WTC11 (cell line): ENCODE data around the gene SPART. TPM values are rescaled to one million over a fixed set of nuclear protein-coding genes. Genes with fewer than 3 reads are reported as not detected.

Experiments
- ATAC-seq: fragments of 200-7000 bp; cut with Tn5 transposase; 2 replicates; pipeline ENCODE4 v1.10.0; 2021; ENCODE audit warnings: mild to moderate bottlenecking, moderate library complexity
- Bru-seq: library from RNA; stranded (reverse); fragments of 400-500 nt; gene quantifications from one replicate; lab custom pipeline; 2021; lab: Mats Ljungman, UMichigan
- CTCF ChIA-PET: fragments of 300-600 bp; sonication (Branson Sonifier 250); formaldehyde crosslinking; loops from one replicate; lab custom pipeline; 2021; ENCODE audit warnings: antibody characterized with exemption; lab: Charles Lee
- POLR2A ChIA-PET: fragments of 350-600 bp; sonication (Branson Sonifier 250); formaldehyde crosslinking; loops from one replicate; lab custom pipeline; 2021; ENCODE audit warnings: antibody characterized with exemption; lab: Charles Lee
- DNase-seq: peaks from one replicate; pipeline ENCODE4 v3.0.0; 2021; ENCODE audit warnings: low spot score
- H3K27ac Mint-ChIP-seq: 2 replicates; pipeline ENCODE4 v1.8.0; 2021; ENCODE audit warnings: mixed read lengths
- H3K27me3 Mint-ChIP-seq: 2 replicates; pipeline ENCODE4 v1.8.0; 2021; ENCODE audit warnings: low read depth, mild to moderate bottlenecking, moderate library complexity, mixed read lengths
- H3K36me3 Mint-ChIP-seq: 2 replicates; pipeline ENCODE4 v1.8.0; 2021; ENCODE audit warnings: mixed read lengths
- H3K4me1 Mint-ChIP-seq: 2 replicates; pipeline ENCODE4 v1.8.0; 2022; ENCODE audit warnings: mixed read lengths
- H3K4me3 Mint-ChIP-seq: 2 replicates; pipeline ENCODE4 v1.8.0; 2021; ENCODE audit warnings: mild to moderate bottlenecking, moderate library complexity, mixed read lengths
- H3K9me3 Mint-ChIP-seq: 2 replicates; pipeline ENCODE4 v1.8.0; 2021; ENCODE audit warnings: mixed read lengths
- CREB1 ChIP-seq: sonication (generic); formaldehyde crosslinking; IDR thresholded peaks from 2 replicates; pipeline ENCODE4 v1.8.0; 2023; ENCODE audit warnings: mild to moderate bottlenecking, missing genetic modification reagents
- ELF4 ChIP-seq: sonication (generic); formaldehyde crosslinking; IDR thresholded peaks from 2 replicates; pipeline ENCODE4 v1.8.1; 2022; ENCODE audit warnings: low read depth, mild to moderate bottlenecking, moderate library complexity, missing genetic modification reagents
- ETV6 ChIP-seq: sonication (generic); formaldehyde crosslinking; IDR thresholded peaks from 2 replicates; pipeline ENCODE4 v1.8.1; 2022; ENCODE audit warnings: mild to moderate bottlenecking, missing genetic modification reagents
- FOXK1 ChIP-seq: sonication (generic); formaldehyde crosslinking; IDR thresholded peaks from 2 replicates; pipeline ENCODE4 v1.8.0; 2022; ENCODE audit warnings: mild to moderate bottlenecking, moderate library complexity, missing genetic modification reagents
- FOXP1 ChIP-seq: sonication (generic); formaldehyde crosslinking; IDR thresholded peaks from 2 replicates; pipeline ENCODE4 v1.8.0; 2022; ENCODE audit warnings: missing genetic modification reagents, mild to moderate bottlenecking, moderate library complexity, borderline replicate concordance
- GRHL2 ChIP-seq: fragments of 250-450 bp; sonication (Bioruptor Pico); IDR thresholded peaks from 2 replicates; pipeline ENCODE4 v1.8.0; 2022; ENCODE audit warnings: mild to moderate bottlenecking, moderate library complexity; ENCODE audit not compliant: insufficient replicate concordance, severe bottlenecking
- JUN ChIP-seq: sonication (generic); formaldehyde crosslinking; IDR thresholded peaks from 2 replicates; pipeline ENCODE4 v1.8.0; 2023; ENCODE audit warnings: mild to moderate bottlenecking, missing genetic modification reagents
- MXD4 ChIP-seq: fragments of 250-450 bp; sonication (Bioruptor Pico); IDR thresholded peaks from 2 replicates; pipeline ENCODE4 v1.8.0; 2021; ENCODE audit warnings: mild to moderate bottlenecking, moderate library complexity, borderline replicate concordance
- NR1H2 ChIP-seq: sonication (generic); formaldehyde crosslinking; IDR thresholded peaks from 2 replicates; pipeline ENCODE4 v1.9.0; 2021; ENCODE audit warnings: mild to moderate bottlenecking, moderate library complexity, missing genetic modification reagents
- SMAD3 ChIP-seq: sonication (generic); formaldehyde crosslinking; IDR thresholded peaks from 2 replicates; pipeline ENCODE4 v1.8.0; 2022; ENCODE audit warnings: missing genetic modification reagents, mild to moderate bottlenecking, borderline replicate concordance
- SOX15 ChIP-seq: fragments of 250-450 bp; sonication (Bioruptor Pico); IDR thresholded peaks from 2 replicates; pipeline ENCODE4 v1.9.0; 2021; ENCODE audit warnings: mild to moderate bottlenecking
- TCF7 ChIP-seq: sonication (generic); formaldehyde crosslinking; IDR thresholded peaks from 2 replicates; pipeline ENCODE4 v1.8.0; 2022; ENCODE audit warnings: mild to moderate bottlenecking, low read depth, missing genetic modification reagents, moderate library complexity
- ZNF671 ChIP-seq: fragments of 250-450 bp; sonication (Bioruptor Pico); IDR thresholded peaks from 2 replicates; pipeline ENCODE4 v1.8.0; 2021; ENCODE audit warnings: mild to moderate bottlenecking
- long read RNA-seq, 3 experiments: library from RNA in 1 of 3; library from capped mRNA in 1 of 3; library from polyadenylated mRNA in 1 of 3; unstranded in 2 of 3; stranded (forward) in 1 of 3; transcript quantifications; one replicate each; pipeline ENCODE4 v2.0.0, GENCODE V29; 2021
- total RNA-seq: library from RNA; stranded (reverse); gene quantifications from 3 replicates; pipeline ENCODE4 v1.2.3, GENCODE V29; 2021
- TF ChIP-seq, protein P1 (sequence below): sonication (generic); formaldehyde crosslinking; IDR thresholded peaks from 2 replicates; pipeline ENCODE4 v1.8.0; 2022; ENCODE audit warnings: mild to moderate bottlenecking, missing genetic modification reagents
- TF ChIP-seq, protein P2 (sequence below): fragments of 250-450 bp; sonication (Bioruptor Pico); IDR thresholded peaks from 2 replicates; pipeline ENCODE4 v2.1.2; 2022; ENCODE audit warnings: mild to moderate bottlenecking, moderate library complexity
- TF ChIP-seq, protein P3 (sequence below): sonication (generic); formaldehyde crosslinking; conservative IDR thresholded peaks from 2 replicates; pipeline ENCODE4 v1.8.1; 2022; ENCODE audit warnings: mild to moderate bottlenecking, missing genetic modification reagents
- TF ChIP-seq, protein P4 (sequence below): sonication (generic); formaldehyde crosslinking; IDR thresholded peaks from 2 replicates; pipeline ENCODE4 v1.8.0; 2023; ENCODE audit warnings: missing genetic modification reagents, mild to moderate bottlenecking, borderline replicate concordance
- TF ChIP-seq, protein P5 (sequence below): sonication (generic); formaldehyde crosslinking; IDR thresholded peaks from 2 replicates; pipeline ENCODE4 v1.8.0; 2023; ENCODE audit warnings: mild to moderate bottlenecking, missing genetic modification reagents
- TF ChIP-seq, protein P6 (sequence below): fragments of 200-600 bp; IDR thresholded peaks from 2 replicates; pipeline ENCODE4 v1.8.0; 2022; ENCODE audit warnings: antibody characterized with exemption
- TF ChIP-seq, protein P7 (sequence below): sonication (generic); formaldehyde crosslinking; IDR thresholded peaks from 2 replicates; pipeline ENCODE4 v1.8.0; 2022; ENCODE audit warnings: mild to moderate bottlenecking, missing genetic modification reagents

SPART gene, protein sequence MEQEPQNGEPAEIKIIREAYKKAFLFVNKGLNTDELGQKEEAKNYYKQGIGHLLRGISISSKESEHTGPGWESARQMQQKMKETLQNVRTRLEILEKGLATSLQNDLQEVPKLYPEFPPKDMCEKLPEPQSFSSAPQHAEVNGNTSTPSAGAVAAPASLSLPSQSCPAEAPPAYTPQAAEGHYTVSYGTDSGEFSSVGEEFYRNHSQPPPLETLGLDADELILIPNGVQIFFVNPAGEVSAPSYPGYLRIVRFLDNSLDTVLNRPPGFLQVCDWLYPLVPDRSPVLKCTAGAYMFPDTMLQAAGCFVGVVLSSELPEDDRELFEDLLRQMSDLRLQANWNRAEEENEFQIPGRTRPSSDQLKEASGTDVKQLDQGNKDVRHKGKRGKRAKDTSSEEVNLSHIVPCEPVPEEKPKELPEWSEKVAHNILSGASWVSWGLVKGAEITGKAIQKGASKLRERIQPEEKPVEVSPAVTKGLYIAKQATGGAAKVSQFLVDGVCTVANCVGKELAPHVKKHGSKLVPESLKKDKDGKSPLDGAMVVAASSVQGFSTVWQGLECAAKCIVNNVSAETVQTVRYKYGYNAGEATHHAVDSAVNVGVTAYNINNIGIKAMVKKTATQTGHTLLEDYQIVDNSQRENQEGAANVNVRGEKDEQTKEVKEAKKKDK
- total RNA-seq = 88.8 to 95.7 TPM (median 95.7 TPM) in 3 replicates
- Bru-seq, nascent RNA = percentile 87 among the genes with signal in this experiment
- long read RNA-seq, experiment 1, full-length matches to known transcripts = 515 of 739 reads
- long read RNA-seq, experiment 1, partial matches to known transcripts = 57 of 739 reads
- long read RNA-seq, experiment 1, other reads (novel, unspliced or antisense) = 167 of 739 reads
- long read RNA-seq, experiment 2, full-length matches to known transcripts = 49 of 124 reads
- long read RNA-seq, experiment 2, partial matches to known transcripts = 25 of 124 reads
- long read RNA-seq, experiment 2, other reads (novel, unspliced or antisense) = 50 of 124 reads
- long read RNA-seq, experiment 3, full-length matches to known transcripts = 68 of 115 reads
- long read RNA-seq, experiment 3, partial matches to known transcripts = 9 of 115 reads
- long read RNA-seq, experiment 3, other reads (novel, unspliced or antisense) = 38 of 115 reads

DNA sequence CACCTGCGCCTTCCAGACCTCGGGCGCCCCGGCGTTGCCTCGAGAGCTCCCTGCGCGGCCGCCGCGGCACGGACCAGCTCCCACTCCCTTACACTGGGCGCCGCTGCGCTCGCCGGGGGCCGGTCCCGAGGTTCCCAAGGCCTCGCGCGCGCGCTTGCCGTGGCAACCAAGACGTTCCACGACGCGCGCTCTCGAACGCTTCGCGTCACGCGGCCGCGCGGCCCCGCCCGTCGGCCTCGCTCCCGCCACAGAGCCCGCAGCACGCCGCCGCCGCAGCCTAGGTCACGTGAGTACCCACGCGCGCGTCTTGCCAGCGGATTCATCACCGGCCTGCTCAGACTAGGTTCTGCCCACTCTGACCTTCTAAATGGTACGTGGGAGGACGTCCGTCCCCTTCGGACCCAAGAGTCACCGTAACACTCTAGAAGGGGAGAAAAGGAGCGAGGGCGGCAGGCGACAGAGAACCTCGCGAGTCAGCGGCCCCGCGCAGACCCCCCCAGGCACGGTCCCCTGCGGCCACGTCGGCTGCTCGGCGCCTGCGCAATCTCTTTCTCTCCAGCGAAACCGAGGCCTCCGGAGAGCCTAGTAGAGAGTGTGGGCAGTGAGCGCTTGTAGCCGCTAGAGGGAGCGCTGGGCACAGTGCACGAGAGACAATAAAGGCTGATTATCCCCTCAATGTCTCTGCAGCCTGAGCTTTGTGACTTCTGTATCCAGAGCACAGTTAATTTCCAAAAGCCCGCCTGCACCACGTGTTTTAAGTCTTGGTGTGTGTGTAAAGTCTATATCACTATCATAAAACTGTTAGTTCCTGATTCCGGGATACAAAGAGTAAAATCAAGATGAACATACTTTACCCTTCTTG lies at the start of gene SPART:
SPART (minus strand) TSS at position 173 of the 862 bp plus-strand sequence. CDS start 10,564 bp downstream, outside the sequence.
- Mint-ChIP-seq H3K4me3 (peak within 1 kb of the TSS; percentile 90), H3K27me3 (no peaks in the 10 kb centered on the region; the same call in 1 of the 2 replicates), H3K27ac (peak within 1 kb of the TSS; percentile 99), H3K9me3 (no peaks in the 10 kb centered on the region), H3K4me1 (peaks cover 37% of the 10 kb centered on the region), H3K36me3 (no peaks in the 10 kb centered on the region)
- ChIA-PET POLR2A (interaction anchor here (3.4 kb wide), 1 partner anchor 48 kb away, joined by 13 read pairs; the partner anchor contains the start of gene CCDC169), CTCF (interaction anchor here (0.5 to 2.7 kb wide), 37 partner anchors 9 to 537 kb away, joined by 3 to 19 read pairs (median 4); partner anchors contain the start of genes CCDC169 and CCNA1)
- DNase-seq = peak; percentile 90
- peak; percentile 88 for ATAC-seq
- TF ChIP-seq, protein P1, sequence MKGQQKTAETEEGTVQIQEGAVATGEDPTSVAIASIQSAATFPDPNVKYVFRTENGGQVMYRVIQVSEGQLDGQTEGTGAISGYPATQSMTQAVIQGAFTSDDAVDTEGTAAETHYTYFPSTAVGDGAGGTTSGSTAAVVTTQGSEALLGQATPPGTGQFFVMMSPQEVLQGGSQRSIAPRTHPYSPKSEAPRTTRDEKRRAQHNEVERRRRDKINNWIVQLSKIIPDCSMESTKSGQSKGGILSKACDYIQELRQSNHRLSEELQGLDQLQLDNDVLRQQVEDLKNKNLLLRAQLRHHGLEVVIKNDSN (CRISPR knock-in tag) = peak; percentile 57; the same call in 1 of the 2 replicates
- no peak for TF ChIP-seq SMAD3 (CRISPR knock-in tag)
- TF ChIP-seq ELF4 = no peak
- TF ChIP-seq MXD4 (CRISPR knock-in tag) = no peak
- no peak for TF ChIP-seq ZNF671 (CRISPR knock-in tag)
- TF ChIP-seq, protein P2, sequence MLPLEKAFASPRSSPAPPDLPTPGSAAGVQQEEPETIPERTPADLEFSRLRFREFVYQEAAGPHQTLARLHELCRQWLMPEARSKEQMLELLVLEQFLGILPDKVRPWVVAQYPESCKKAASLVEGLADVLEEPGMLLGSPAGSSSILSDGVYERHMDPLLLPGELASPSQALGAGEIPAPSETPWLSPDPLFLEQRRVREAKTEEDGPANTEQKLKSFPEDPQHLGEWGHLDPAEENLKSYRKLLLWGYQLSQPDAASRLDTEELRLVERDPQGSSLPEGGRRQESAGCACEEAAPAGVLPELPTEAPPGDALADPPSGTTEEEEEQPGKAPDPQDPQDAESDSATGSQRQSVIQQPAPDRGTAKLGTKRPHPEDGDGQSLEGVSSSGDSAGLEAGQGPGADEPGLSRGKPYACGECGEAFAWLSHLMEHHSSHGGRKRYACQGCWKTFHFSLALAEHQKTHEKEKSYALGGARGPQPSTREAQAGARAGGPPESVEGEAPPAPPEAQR (CRISPR knock-in tag) = no peak
- no peak for TF ChIP-seq GRHL2 (CRISPR knock-in tag)
- TF ChIP-seq, protein P3, sequence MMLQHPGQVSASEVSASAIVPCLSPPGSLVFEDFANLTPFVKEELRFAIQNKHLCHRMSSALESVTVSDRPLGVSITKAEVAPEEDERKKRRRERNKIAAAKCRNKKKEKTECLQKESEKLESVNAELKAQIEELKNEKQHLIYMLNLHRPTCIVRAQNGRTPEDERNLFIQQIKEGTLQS (CRISPR knock-in tag) = no peak
- TF ChIP-seq, protein P4, sequence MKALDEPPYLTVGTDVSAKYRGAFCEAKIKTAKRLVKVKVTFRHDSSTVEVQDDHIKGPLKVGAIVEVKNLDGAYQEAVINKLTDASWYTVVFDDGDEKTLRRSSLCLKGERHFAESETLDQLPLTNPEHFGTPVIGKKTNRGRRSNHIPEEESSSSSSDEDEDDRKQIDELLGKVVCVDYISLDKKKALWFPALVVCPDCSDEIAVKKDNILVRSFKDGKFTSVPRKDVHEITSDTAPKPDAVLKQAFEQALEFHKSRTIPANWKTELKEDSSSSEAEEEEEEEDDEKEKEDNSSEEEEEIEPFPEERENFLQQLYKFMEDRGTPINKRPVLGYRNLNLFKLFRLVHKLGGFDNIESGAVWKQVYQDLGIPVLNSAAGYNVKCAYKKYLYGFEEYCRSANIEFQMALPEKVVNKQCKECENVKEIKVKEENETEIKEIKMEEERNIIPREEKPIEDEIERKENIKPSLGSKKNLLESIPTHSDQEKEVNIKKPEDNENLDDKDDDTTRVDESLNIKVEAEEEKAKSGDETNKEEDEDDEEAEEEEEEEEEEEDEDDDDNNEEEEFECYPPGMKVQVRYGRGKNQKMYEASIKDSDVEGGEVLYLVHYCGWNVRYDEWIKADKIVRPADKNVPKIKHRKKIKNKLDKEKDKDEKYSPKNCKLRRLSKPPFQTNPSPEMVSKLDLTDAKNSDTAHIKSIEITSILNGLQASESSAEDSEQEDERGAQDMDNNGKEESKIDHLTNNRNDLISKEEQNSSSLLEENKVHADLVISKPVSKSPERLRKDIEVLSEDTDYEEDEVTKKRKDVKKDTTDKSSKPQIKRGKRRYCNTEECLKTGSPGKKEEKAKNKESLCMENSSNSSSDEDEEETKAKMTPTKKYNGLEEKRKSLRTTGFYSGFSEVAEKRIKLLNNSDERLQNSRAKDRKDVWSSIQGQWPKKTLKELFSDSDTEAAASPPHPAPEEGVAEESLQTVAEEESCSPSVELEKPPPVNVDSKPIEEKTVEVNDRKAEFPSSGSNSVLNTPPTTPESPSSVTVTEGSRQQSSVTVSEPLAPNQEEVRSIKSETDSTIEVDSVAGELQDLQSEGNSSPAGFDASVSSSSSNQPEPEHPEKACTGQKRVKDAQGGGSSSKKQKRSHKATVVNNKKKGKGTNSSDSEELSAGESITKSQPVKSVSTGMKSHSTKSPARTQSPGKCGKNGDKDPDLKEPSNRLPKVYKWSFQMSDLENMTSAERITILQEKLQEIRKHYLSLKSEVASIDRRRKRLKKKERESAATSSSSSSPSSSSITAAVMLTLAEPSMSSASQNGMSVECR (CRISPR knock-in tag) = no peak
- 0 out of 2 replicates have a peak, but pooled peaks have one; percentile 29 for TF ChIP-seq JUN
- TF ChIP-seq, protein P5, sequence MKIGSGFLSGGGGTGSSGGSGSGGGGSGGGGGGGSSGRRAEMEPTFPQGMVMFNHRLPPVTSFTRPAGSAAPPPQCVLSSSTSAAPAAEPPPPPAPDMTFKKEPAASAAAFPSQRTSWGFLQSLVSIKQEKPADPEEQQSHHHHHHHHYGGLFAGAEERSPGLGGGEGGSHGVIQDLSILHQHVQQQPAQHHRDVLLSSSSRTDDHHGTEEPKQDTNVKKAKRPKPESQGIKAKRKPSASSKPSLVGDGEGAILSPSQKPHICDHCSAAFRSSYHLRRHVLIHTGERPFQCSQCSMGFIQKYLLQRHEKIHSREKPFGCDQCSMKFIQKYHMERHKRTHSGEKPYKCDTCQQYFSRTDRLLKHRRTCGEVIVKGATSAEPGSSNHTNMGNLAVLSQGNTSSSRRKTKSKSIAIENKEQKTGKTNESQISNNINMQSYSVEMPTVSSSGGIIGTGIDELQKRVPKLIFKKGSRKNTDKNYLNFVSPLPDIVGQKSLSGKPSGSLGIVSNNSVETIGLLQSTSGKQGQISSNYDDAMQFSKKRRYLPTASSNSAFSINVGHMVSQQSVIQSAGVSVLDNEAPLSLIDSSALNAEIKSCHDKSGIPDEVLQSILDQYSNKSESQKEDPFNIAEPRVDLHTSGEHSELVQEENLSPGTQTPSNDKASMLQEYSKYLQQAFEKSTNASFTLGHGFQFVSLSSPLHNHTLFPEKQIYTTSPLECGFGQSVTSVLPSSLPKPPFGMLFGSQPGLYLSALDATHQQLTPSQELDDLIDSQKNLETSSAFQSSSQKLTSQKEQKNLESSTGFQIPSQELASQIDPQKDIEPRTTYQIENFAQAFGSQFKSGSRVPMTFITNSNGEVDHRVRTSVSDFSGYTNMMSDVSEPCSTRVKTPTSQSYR (CRISPR knock-in tag) = no peak
- TF ChIP-seq NR1H2 = no peak
- TF ChIP-seq SOX15 (CRISPR knock-in tag) = no peak
- TF ChIP-seq FOXP1 (CRISPR knock-in tag) = peak; percentile 44; the same call in 1 of the 2 replicates
- TF ChIP-seq TCF7 (CRISPR knock-in tag) = no peak
- TF ChIP-seq, protein P6, sequence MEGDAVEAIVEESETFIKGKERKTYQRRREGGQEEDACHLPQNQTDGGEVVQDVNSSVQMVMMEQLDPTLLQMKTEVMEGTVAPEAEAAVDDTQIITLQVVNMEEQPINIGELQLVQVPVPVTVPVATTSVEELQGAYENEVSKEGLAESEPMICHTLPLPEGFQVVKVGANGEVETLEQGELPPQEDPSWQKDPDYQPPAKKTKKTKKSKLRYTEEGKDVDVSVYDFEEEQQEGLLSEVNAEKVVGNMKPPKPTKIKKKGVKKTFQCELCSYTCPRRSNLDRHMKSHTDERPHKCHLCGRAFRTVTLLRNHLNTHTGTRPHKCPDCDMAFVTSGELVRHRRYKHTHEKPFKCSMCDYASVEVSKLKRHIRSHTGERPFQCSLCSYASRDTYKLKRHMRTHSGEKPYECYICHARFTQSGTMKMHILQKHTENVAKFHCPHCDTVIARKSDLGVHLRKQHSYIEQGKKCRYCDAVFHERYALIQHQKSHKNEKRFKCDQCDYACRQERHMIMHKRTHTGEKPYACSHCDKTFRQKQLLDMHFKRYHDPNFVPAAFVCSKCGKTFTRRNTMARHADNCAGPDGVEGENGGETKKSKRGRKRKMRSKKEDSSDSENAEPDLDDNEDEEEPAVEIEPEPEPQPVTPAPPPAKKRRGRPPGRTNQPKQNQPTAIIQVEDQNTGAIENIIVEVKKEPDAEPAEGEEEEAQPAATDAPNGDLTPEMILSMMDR = peak; percentile 84
- no peak for TF ChIP-seq CREB1 (CRISPR knock-in tag)
- TF ChIP-seq ETV6 (CRISPR knock-in tag) = peak; percentile 51
- peak; percentile 9; the same call in 1 of the 2 replicates for TF ChIP-seq FOXK1
- TF ChIP-seq, protein P7, sequence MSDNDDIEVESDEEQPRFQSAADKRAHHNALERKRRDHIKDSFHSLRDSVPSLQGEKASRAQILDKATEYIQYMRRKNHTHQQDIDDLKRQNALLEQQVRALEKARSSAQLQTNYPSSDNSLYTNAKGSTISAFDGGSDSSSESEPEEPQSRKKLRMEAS = no peak; the same call in 1 of the 2 replicates
